HUES6 (cell line): ENCODE measurements around the gene FSCN2.

ENCODE experiments used
- H3K27ac ChIP-seq: 2 replicates; pipeline ENCODE4 v1.7.0; 2013; ENCODE audit warnings: low read depth, mild to moderate bottlenecking, low read length, inconsistent platforms
- H3K27me3 ChIP-seq: 2 replicates; pipeline ENCODE4 v1.6.1; 2013; ENCODE audit warnings: low read length; ENCODE audit not compliant: control insufficient read depth, insufficient read depth
- H3K36me3 ChIP-seq: 2 replicates; pipeline ENCODE4 v1.6.1; 2013; ENCODE audit warnings: low read length; ENCODE audit not compliant: control insufficient read depth, insufficient read depth
- H3K4me1 ChIP-seq: 2 replicates; pipeline ENCODE4 v1.6.1; 2013; ENCODE audit warnings: low read length; ENCODE audit not compliant: control insufficient read depth, insufficient read depth
- H3K4me3 ChIP-seq: 2 replicates; pipeline ENCODE4 v1.5.1; 2013; ENCODE audit warnings: low read depth, low read length
- H3K9ac ChIP-seq: one replicate; pipeline ENCODE4 v1.6.1; 2013; ENCODE audit warnings: mild to moderate bottlenecking, low read length
- H3K9me3 ChIP-seq: 2 replicates; pipeline ENCODE4 v1.6.1; 2013; ENCODE audit warnings: low read depth, low read length; ENCODE audit not compliant: control insufficient read depth, insufficient read depth

The FSCN2 gene

DNA sequence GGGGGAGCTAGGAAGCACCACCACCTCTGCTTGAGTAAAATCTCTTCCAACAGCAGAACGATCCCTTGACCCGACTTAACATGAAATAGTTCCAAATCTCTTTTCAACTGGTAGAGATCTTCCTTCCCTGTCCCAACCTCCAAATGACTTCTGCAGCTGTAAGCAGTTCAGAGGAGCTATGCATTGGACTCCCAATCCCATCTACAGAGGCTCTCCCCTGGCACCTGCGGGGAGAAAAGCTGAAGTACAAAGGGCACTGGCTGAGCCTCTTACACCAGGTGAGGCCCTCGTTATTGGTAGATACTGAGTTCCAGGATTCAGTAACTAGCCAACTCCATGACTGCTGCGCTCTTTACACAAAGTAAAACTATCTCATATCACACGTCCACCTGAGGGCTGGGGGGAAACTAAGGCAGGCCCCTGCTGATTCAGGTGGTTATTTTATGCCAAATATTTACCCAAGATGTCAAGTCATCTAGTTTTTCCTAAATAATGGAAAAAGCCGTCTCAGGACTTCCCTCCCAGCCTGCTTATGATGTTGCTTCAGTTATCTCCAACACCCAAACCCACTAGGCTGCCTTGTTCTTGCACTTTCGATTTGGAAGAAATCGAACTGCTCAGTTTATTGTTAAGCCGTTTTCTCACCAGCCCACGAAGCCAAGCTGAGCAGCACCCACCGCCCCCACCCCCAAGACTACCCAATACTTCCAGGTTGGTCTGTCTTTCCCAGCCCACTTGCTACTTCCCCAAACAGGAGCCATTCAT, 18.8 kb upstream of the FSCN2 start:
- peak overlapping the region; percentile 99 for H3K9ac ChIP-seq
- H3K4me1 ChIP-seq, result no peaks in the 10 kb centered on the region
- H3K9me3 ChIP-seq, result no peaks in the 10 kb centered on the region
- peaks cover 37% of the 10 kb centered on the region for H3K36me3 ChIP-seq
- peak overlapping the region; percentile 82 for H3K4me3 ChIP-seq
- H3K27me3 ChIP-seq, result no peaks in the 10 kb centered on the region
- H3K27ac ChIP-seq, result no peak overlapping the region

GRCh38 chr17:81509972-81510784, 18.0 kb upstream of the FSCN2 start:
- Histone ChIP-seq H3K27ac (peak overlapping the region; percentile 94; the same call in 1 of the 2 replicates), H3K27me3 (no peaks in the 10 kb centered on the region)

GRCh38 chr17:81510785-81511553, 17.2 kb upstream of the FSCN2 start:
- H3K36me3 ChIP-seq, result peaks cover 37% of the 10 kb centered on the region
- H3K9me3 ChIP-seq, result no peaks in the 10 kb centered on the region
- peak overlapping the region; percentile 94; the same call in 1 of the 2 replicates for H3K27ac ChIP-seq
- H3K9ac ChIP-seq, result peak overlapping the region; percentile 99
- peaks cover 3% of the 10 kb centered on the region for H3K4me1 ChIP-seq
- H3K4me3 ChIP-seq, result peak overlapping the region; percentile 82
- H3K27me3 ChIP-seq, result no peaks in the 10 kb centered on the region

More at GRCh38 chr17:81509972-81510784, 18.0 kb upstream of the FSCN2 start:
- Histone ChIP-seq H3K4me3 (peak overlapping the region; percentile 82), H3K36me3 (peaks cover 37% of the 10 kb centered on the region), H3K4me1 (no peaks in the 10 kb centered on the region), H3K9me3 (no peaks in the 10 kb centered on the region), H3K9ac (peak overlapping the region; percentile 99)

DNA sequence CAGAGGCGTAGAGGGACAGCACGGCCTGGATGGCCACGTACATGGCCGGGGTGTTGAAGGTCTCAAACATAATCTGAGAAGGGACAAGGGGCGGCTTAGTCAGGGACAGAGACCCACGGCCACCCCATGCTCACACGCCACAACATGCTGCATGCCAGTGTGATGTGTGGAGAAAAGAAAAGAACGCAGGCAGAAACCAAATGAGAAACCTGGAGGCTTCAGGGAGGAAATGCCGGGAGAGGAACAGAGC, 16.7 kb upstream of the FSCN2 start:
- peaks cover 37% of the 10 kb centered on the region for H3K36me3 ChIP-seq
- peak overlapping the region; percentile 99 for H3K9ac ChIP-seq
- H3K9me3 ChIP-seq, result no peaks in the 10 kb centered on the region
- H3K27ac ChIP-seq, result peak overlapping the region; percentile 94; the same call in 1 of the 2 replicates
- peaks cover 8% of the 10 kb centered on the region for H3K4me1 ChIP-seq
- H3K4me3 ChIP-seq, result peak overlapping the region; percentile 82
- H3K27me3 ChIP-seq, result no peaks in the 10 kb centered on the region

DNA sequence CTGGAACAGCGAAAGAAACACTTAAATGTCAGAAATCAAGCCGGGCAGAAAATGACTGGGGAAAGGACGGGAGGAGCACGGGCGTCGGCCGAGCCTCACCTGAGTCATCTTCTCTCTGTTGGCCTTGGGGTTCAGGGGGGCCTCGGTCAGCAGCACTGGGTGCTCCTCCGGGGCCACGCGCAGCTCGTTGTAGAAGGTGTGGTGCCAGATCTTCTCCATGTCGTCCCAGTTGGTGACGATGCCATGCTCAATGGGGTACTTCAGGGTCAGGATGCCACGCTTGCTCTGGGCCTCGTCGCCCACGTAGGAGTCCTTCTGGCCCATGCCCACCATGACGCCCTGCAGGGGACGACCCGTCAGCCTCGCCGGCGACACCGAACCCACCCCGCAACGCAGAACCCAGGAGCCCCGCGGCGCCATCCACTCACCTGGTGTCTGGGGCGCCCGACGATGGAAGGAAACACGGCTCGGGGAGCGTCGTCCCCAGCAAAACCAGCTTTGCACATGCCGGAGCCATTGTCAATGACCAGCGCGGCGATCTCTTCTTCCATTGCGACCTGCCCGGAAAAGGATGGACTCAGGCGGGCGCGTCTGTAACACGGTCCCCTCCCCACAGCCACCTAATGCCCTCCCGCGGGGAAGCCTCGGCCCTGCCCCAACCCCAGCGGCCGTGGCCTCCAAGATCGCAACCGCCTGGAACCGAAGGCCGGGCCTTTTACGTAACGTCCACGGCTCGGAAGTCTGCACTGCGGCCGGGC, 16.2 kb upstream of the FSCN2 start:
- peak overlapping the region; percentile 94 for H3K27ac ChIP-seq
- peak overlapping the region; percentile 99 for H3K9ac ChIP-seq
- peaks cover 37% of the 10 kb centered on the region for H3K36me3 ChIP-seq
- H3K4me1 ChIP-seq, result peaks cover 12% of the 10 kb centered on the region
- H3K4me3 ChIP-seq, result peak overlapping the region; percentile 82
- no peaks in the 10 kb centered on the region for H3K9me3 ChIP-seq
- H3K27me3 ChIP-seq, result no peaks in the 10 kb centered on the region

DNA sequence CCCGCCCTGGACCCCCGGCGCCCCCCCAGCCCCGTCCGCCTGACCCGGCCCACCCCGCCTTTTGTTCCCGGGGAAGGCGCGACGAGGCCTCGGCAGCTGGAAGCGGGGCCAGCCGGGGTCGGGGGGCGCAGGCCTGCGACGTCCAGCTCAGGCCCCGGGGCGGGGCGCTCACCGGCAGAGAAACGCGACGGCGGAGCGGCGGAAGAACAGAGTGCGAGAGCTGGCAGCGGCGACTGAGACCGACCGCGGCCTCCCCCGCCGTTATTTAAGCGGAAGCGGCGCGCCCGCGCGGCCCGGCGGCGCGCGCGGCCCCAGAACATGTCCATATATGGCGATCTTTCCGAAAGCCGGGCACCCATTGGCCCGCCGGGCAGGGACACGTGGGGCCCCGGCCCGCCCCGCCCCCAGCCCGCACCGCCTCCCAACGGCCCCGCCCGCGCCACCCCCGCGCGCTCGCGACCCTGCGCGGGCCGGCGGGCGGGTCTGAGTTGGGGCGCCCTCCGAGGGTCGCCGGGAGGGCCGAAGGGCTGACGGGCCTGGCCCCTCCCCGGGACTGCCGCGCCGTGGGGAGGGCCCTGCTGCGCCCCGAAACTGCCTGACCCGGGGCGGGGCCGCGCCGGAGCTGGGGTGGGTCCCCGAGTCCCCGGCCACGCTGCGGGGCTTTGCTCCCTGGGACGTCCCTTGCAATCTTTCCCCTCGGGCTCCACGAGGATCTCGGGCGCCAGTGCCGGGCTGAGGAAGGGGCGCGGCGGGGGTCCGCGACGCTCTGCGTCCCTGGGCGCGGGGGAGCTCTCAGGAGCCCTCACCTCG, 15.4 kb upstream of the FSCN2 start, which contains the start of gene ACTG1:
Gene ACTG1 (minus strand): TSS at position 238 of the 810 bp plus-strand sequence. CDS start 445 bp downstream, outside the sequence.
- Histone ChIP-seq H3K9me3 (no peaks in the 10 kb centered on the region), H3K4me1 (peaks cover 16% of the 10 kb centered on the region), H3K9ac (peak within 1 kb of the TSS; percentile 100), H3K4me3 (peak within 1 kb of the TSS; percentile 83), H3K36me3 (peaks cover 37% of the 10 kb centered on the region), H3K27me3 (no peaks in the 10 kb centered on the region), H3K27ac (peak within 1 kb of the TSS; percentile 97)

- Histone ChIP-seq H3K9me3 (no peaks in the 10 kb centered on the region), H3K4me3 (peak overlapping the region; percentile 83), H3K36me3 (peaks cover 37% of the 10 kb centered on the region), H3K9ac (peak overlapping the region; percentile 100), H3K4me1 (peaks cover 22% of the 10 kb centered on the region), H3K27ac (peak overlapping the region; percentile 97), H3K27me3 (peaks cover 4% of the 10 kb centered on the region)
Measured at GRCh38 chr17:81513372-81513752, 14.8 kb upstream of the FSCN2 start.

GRCh38 chr17:81513753-81514488, 14.3 kb upstream of the FSCN2 start:
- Histone ChIP-seq H3K4me3 (peak overlapping the region; percentile 83), H3K4me1 (peaks cover 28% of the 10 kb centered on the region), H3K27ac (peak overlapping the region; percentile 97), H3K9me3 (no peaks in the 10 kb centered on the region), H3K9ac (peak overlapping the region; percentile 100), H3K27me3 (peaks cover 10% of the 10 kb centered on the region), H3K36me3 (peaks cover 34% of the 10 kb centered on the region)

DNA sequence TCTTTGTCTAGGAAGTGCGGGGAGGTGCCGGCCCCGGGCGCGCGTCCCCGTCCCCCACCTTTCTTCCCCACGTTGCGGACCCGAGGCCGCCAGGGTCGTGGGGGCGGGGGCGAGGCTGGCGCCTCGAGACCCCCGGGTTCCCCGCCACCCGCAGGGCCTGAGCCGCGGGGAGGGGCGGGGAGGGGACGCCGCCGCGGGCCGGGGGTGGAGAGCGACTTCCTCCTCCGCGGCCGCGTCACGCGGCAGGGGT, 13.8 kb upstream of the FSCN2 start:
- H3K9ac ChIP-seq, result peak overlapping the region; percentile 100

More for the DNA sequence above, 13.8 kb upstream of the FSCN2 start:
- peaks cover 29% of the 10 kb centered on the region for H3K36me3 ChIP-seq
- no peaks in the 10 kb centered on the region for H3K9me3 ChIP-seq
- H3K27ac ChIP-seq, result peak overlapping the region; percentile 97
- H3K4me1 ChIP-seq, result peaks cover 29% of the 10 kb centered on the region
- peaks cover 15% of the 10 kb centered on the region for H3K27me3 ChIP-seq
- H3K4me3 ChIP-seq, result peak overlapping the region; percentile 83
